Measurements from ENCODE around the gene KLHL21. TPM values are rescaled to one million over a fixed set of nuclear protein-coding genes. Genes with fewer than 3 reads are reported as not detected.

Gene KLHL21
- total and polyA plus RNA-seq, 9 of the 15 experiments (the other 6 are each of a cell fraction or from before 2014, with no cell fraction given) = 2.1 to 42.1 (median 17.5) TPM

DNA sequence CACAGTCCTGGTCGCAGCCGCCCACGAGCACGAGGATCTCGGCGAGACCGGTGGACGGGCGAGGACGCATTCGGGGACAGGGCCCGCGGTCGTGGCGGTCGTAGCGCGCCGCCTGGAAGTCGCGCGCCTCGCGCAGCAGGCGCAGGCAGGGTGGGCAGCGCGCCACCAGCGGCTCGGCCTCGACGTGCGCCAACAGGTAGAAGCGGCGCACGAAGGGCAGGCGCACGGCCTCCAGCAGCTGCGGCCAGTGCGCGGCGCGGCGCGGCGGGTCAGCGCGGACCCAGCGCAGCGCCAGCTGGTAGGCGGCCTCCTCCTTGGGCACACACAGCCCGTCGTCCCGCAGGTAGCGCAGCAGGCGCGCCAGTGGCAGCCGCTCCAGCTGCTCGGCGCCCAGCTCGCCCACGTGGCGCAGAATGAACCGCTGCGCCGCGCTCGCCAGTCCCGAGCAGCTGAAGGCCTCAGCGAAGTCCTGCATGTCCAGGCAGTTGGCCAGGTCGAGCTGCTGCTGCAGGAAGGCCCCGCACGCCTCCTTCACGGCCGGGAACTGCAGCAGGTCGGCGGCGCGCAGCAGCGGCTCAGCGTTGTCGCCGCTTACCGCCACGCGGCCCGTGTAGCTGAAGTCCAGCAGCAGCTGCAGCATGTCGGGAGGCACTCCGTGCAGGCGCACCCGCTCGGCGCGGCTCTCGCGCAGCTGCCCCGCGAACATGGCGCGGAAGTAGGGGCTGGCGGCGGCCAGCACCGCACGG lies 573 bp downstream of the KLHL21 start (continued):
- TF ChIP-seq CBX2 (IDR thresholded peaks at IDR 0.05; ENCODE audit: insufficient read depth, low read length, poor library complexity, severe bottlenecking) (no peak), NR1H2 (CRISPR knock-in tag; IDR thresholded peaks at IDR 0.05) (0 out of 2 replicates have a peak, but pooled peaks have one; percentile 33), ZNF41 (CRISPR knock-in tag; conservative IDR thresholded peaks at IDR 0.05) (no peak), ELF2 (CRISPR knock-in tag; IDR thresholded peaks at IDR 0.05) (peak; percentile 77; the same call in 1 of the 2 replicates), CC2D1A (IDR thresholded peaks at IDR 0.05) (no peak), ZHX1 (conservative IDR thresholded peaks at IDR 0.05; ENCODE audit: low read length) (no peak), IRF2 (CRISPR knock-in tag; IDR thresholded peaks at IDR 0.05) (no peak; the same call in 1 of the 2 replicates), ZKSCAN8 (CRISPR knock-in tag; IDR thresholded peaks at IDR 0.05) (no peak), FOXA1 (IDR thresholded peaks at IDR 0.05; ENCODE audit: borderline replicate concordance) (no peak), SIX5 (IDR thresholded peaks at IDR 0.05; ENCODE audit: borderline replicate concordance in 1 of 2, insufficient read depth in 1 of 2, low read depth in 1 of 2, low read length in 2 of 2) (no peak), ZNF324 (CRISPR knock-in tag; IDR thresholded peaks at IDR 0.05) (no peak), FOXP1 (CRISPR knock-in tag; IDR thresholded peaks at IDR 0.05) (no peak), TEAD2 (tag; IDR thresholded peaks at IDR 0.05) (no peak), NCOA2 (IDR thresholded peaks at IDR 0.05; ENCODE audit: partially characterized antibody in 2 of 2) (no peak), SMARCE1 (IDR thresholded peaks at IDR 0.05) (no peak), MED1 (CRISPR knock-in tag; IDR thresholded peaks at IDR 0.05; ENCODE audit: borderline replicate concordance) (no peak; the same call in 1 of the 2 replicates), PPARD (CRISPR knock-in tag; IDR thresholded peaks at IDR 0.05) (no peak), HOXB6 (CRISPR knock-in tag; IDR thresholded peaks at IDR 0.05; ENCODE audit: borderline replicate concordance) (no peak), SRF (CRISPR knock-in tag; IDR thresholded peaks at IDR 0.05) (no peak), ZNF699 (CRISPR knock-in tag; IDR thresholded peaks at IDR 0.05; ENCODE audit: insufficient replicate concordance) (no peak), RUNX1 (IDR thresholded peaks at IDR 0.05; ENCODE audit: low read depth) (no peak), PHB (CRISPR knock-in tag; IDR thresholded peaks at IDR 0.05) (no peak), NR4A1 (CRISPR knock-in tag; IDR thresholded peaks at IDR 0.05) (0 out of 2 replicates have a peak, but pooled peaks have one; percentile 41), NR4A1 (tag; IDR thresholded peaks at IDR 0.05) (no peak), EP400 (IDR thresholded peaks at IDR 0.05) (no peak; the same call in 1 of the 2 replicates)
- TF ChIP-seq, protein P1, sequence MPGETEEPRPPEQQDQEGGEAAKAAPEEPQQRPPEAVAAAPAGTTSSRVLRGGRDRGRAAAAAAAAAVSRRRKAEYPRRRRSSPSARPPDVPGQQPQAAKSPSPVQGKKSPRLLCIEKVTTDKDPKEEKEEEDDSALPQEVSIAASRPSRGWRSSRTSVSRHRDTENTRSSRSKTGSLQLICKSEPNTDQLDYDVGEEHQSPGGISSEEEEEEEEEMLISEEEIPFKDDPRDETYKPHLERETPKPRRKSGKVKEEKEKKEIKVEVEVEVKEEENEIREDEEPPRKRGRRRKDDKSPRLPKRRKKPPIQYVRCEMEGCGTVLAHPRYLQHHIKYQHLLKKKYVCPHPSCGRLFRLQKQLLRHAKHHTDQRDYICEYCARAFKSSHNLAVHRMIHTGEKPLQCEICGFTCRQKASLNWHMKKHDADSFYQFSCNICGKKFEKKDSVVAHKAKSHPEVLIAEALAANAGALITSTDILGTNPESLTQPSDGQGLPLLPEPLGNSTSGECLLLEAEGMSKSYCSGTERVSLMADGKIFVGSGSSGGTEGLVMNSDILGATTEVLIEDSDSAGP (CRISPR knock-in tag; IDR thresholded peaks at IDR 0.05) = peak; percentile 45; the same call in 1 of the 2 replicates
